ENCODE results near the gene MARCHF10. TPM values are rescaled to one million over a fixed set of nuclear protein-coding genes. Genes with fewer than 3 reads are reported as not detected.

Gene MARCHF10
- not detected in 2 replicates for total RNA-seq (2014; rRNA removed; shearing (Covaris generic))
- not detected in 2 replicates for total RNA-seq (2022)
- Bru-seq, nascent RNA: not detected
- BruChase-seq, experiment 1, labeled RNA remaining after a 6-hour chase: not detected
- percentile 1 among the genes with signal in this experiment for BruChase-seq, experiment 2, labeled RNA remaining after a 2-hour chase
- long read RNA-seq: 0 reads

GRCh38 chr17:62807812-62808575, at the start of gene MARCHF10:
MARCHF10 (minus strand) TSS chr17:62808314; CDS start chr17:62801735, 6,579 bp downstream.
- peak; percentile 18 for DNase-seq (ENCODE audit: low spot score)
- Histone ChIP-seq H3K36me3 (ENCODE audit: insufficient read depth, low read length) (no peaks in the 10 kb centered on the region), H3K4me3 (ENCODE audit: low read depth, low read length, poor library complexity, severe bottlenecking) (no peak within 1 kb of the TSS), H2AFZ (ENCODE audit: low read length) (no peak within 1 kb of the TSS), H3K9me2 (ENCODE audit: insufficient read depth, low read length) (no peaks in the 10 kb centered on the region), H3K9me3 (ENCODE audit: low read length) (no peaks in the 10 kb centered on the region), H3K4me1 (ENCODE audit: insufficient read depth, low read length, poor library complexity, severe bottlenecking) (no peaks in the 10 kb centered on the region), H3K27ac (ENCODE audit: low read depth, low read length, poor library complexity, severe bottlenecking) (no peak within 1 kb of the TSS), H3K79me2 (ENCODE audit: insufficient read depth, low read depth, low read length) (no peaks in the 10 kb centered on the region), H4K20me1 (ENCODE audit: insufficient read depth, low read length) (no peaks in the 10 kb centered on the region), H3K4me2 (ENCODE audit: low read length) (no peak within 1 kb of the TSS)
- intact Hi-C loops (cut with micrococcal nuclease; ENCODE audit: unreplicated experiment): no loop called here
- CTCF ChIA-PET (ENCODE audit: unreplicated experiment): no interaction called here
- TF ChIP-seq CTCF (conservative IDR thresholded peaks at IDR 0.05; ENCODE audit: low read length): no peak
- TF ChIP-seq EZH2phosphoT487 (IDR thresholded peaks at IDR 0.05; ENCODE audit: borderline replicate concordance, low read depth, low read length): no peak
- POLR2A ChIA-PET: no interaction called here
- BruUV-seq (replicated peaks): no TSS peak

- Histone ChIP-seq H3K9me3 (ENCODE audit: low read length) (no peaks in the 10 kb centered on the region), H3K9me2 (ENCODE audit: insufficient read depth, low read length) (no peaks in the 10 kb centered on the region), H3K27ac (ENCODE audit: low read depth, low read length, poor library complexity, severe bottlenecking) (no peak overlapping the region), H4K20me1 (ENCODE audit: insufficient read depth, low read length) (no peaks in the 10 kb centered on the region), H3K79me2 (ENCODE audit: insufficient read depth, low read depth, low read length) (no peaks in the 10 kb centered on the region), H3K4me1 (ENCODE audit: insufficient read depth, low read length, poor library complexity, severe bottlenecking) (no peaks in the 10 kb centered on the region), H3K36me3 (ENCODE audit: insufficient read depth, low read length) (no peaks in the 10 kb centered on the region), H3K4me3 (ENCODE audit: low read depth, low read length, poor library complexity, severe bottlenecking) (no peak overlapping the region), H3K4me2 (ENCODE audit: low read length) (no peak overlapping the region), H2AFZ (ENCODE audit: low read length) (no peak overlapping the region)
- ChIA-PET POLR2A (no interaction called here), CTCF (ENCODE audit: unreplicated experiment) (no interaction called here)
- intact Hi-C loops (cut with micrococcal nuclease; ENCODE audit: unreplicated experiment): no loop called here
- TF ChIP-seq EZH2phosphoT487 (IDR thresholded peaks at IDR 0.05; ENCODE audit: borderline replicate concordance, low read depth, low read length) (no peak), CTCF (conservative IDR thresholded peaks at IDR 0.05; ENCODE audit: low read length) (no peak)
- DNase-seq (ENCODE audit: low spot score): no peak
- no TSS peak for BruUV-seq (replicated peaks)
These were observed 49.4 kb upstream of the MARCHF10 start for GRCh38 chr17:62857526-62857925.

- no peaks in the 10 kb centered on the region for H3K9me2 ChIP-seq (ENCODE audit: insufficient read depth, low read length)
- no peaks in the 10 kb centered on the region for H4K20me1 ChIP-seq (ENCODE audit: insufficient read depth, low read length)
- no TSS peak for BruUV-seq (replicated peaks)
- ChIA-PET CTCF (ENCODE audit: unreplicated experiment) (no interaction called here), POLR2A (interaction anchor here (0.8 kb wide), 1 partner anchor 15 kb away, joined by 4 read pairs; no protein-coding TSS in a partner anchor)
- no peak for TF ChIP-seq EZH2phosphoT487 (IDR thresholded peaks at IDR 0.05; ENCODE audit: borderline replicate concordance, low read depth, low read length)
- no peak for TF ChIP-seq CTCF (conservative IDR thresholded peaks at IDR 0.05; ENCODE audit: low read length)
- H3K79me2 ChIP-seq (ENCODE audit: insufficient read depth, low read depth, low read length): no peaks in the 10 kb centered on the region
- no peak for DNase-seq (ENCODE audit: low spot score)
- no peaks in the 10 kb centered on the region for H3K36me3 ChIP-seq (ENCODE audit: insufficient read depth, low read length)
- H3K9me3 ChIP-seq (ENCODE audit: low read length): no peaks in the 10 kb centered on the region
- no peak overlapping the region for H2AFZ ChIP-seq (ENCODE audit: low read length)
- no peak overlapping the region for H3K4me2 ChIP-seq (ENCODE audit: low read length)
- no peak overlapping the region for H3K4me3 ChIP-seq (ENCODE audit: low read depth, low read length, poor library complexity, severe bottlenecking)
- H3K4me1 ChIP-seq (ENCODE audit: insufficient read depth, low read length, poor library complexity, severe bottlenecking): no peaks in the 10 kb centered on the region
- H3K27ac ChIP-seq (ENCODE audit: low read depth, low read length, poor library complexity, severe bottlenecking): no peak overlapping the region
- intact Hi-C loops (cut with micrococcal nuclease; ENCODE audit: unreplicated experiment): no loop called here
These were observed 48.5 kb upstream of the MARCHF10 start for GRCh38 chr17:62856594-62856993.
